ENCODE measurements around the gene TMEM204.

The TMEM204 gene

GRCh38 chr16:1499756-1500464 lies 33.6 kb upstream of the TMEM204 start:
- DNase-seq: peak; percentile 23

GRCh38 chr16:1500465-1501150 lies 32.9 kb upstream of the TMEM204 start:
- peak; percentile 25 for DNase-seq

GRCh38 chr16:1501630-1502029 lies 31.8 kb upstream of the TMEM204 start:
- peak; percentile 16 for DNase-seq

GRCh38 chr16:1502092-1503004 lies 31.1 kb upstream of the TMEM204 start:
- peak; percentile 19 for DNase-seq

- DNase-seq: peak; percentile 4
Measured at GRCh38 chr16:1503110-1503955, 30.1 kb upstream of the TMEM204 start.

GRCh38 chr16:1505073-1505844 lies 28.2 kb upstream of the TMEM204 start:
- DNase-seq: peak; percentile 31

GRCh38 chr16:1505912-1506311 lies 27.6 kb upstream of the TMEM204 start:
- no peak for DNase-seq

GRCh38 chr16:1506494-1507213 lies 26.8 kb upstream of the TMEM204 start:
- no peak for DNase-seq

- DNase-seq: no peak
Measured at GRCh38 chr16:1508494-1509187, 24.8 kb upstream of the TMEM204 start.

- no peak for DNase-seq
Measured at GRCh38 chr16:1509307-1510221, 23.9 kb upstream of the TMEM204 start.

GRCh38 chr16:1510272-1510671 lies 23.2 kb upstream of the TMEM204 start:
- no peak for DNase-seq

- DNase-seq: no peak
Measured at GRCh38 chr16:1510941-1511351, 22.5 kb upstream of the TMEM204 start.

- DNase-seq: no peak
Measured at GRCh38 chr16:1511662-1512569, 21.6 kb upstream of the TMEM204 start.

GRCh38 chr16:1512774-1513173 lies 20.7 kb upstream of the TMEM204 start:
- DNase-seq: no peak

- no peak for DNase-seq
Measured at GRCh38 chr16:1514507-1514906, 19.0 kb upstream of the TMEM204 start.

- no peak for DNase-seq
Measured at GRCh38 chr16:1518626-1519135, 14.8 kb upstream of the TMEM204 start.

GRCh38 chr16:1519831-1520230 lies 13.6 kb upstream of the TMEM204 start:
- DNase-seq: no peak

GRCh38 chr16:1520461-1520860 lies 13.0 kb upstream of the TMEM204 start:
- no peak for DNase-seq

All from left hindlimb (tissue), 1 donor.